Daoy (cell line): ENCODE data around the gene SYNJ2. TPM values are rescaled to one million over a fixed set of nuclear protein-coding genes. Genes with fewer than 3 reads are reported as not detected.

ENCODE experiments used
- DNase-seq: peaks from one replicate; pipeline ENCODE4 v3.0.0-alpha.2; 2015; ENCODE audit warnings: low read depth
- total RNA-seq: library from RNA; depleted of rRNA; stranded (reverse); fragments of >200 nt; shearing (Covaris generic); gene quantifications from 2 replicates; pipeline ENCODE4 v1.2.3, GENCODE V29; 2014

Gene SYNJ2
- total RNA-seq, 1 experiment from 2014 or later, result 177 TPM

DNA sequence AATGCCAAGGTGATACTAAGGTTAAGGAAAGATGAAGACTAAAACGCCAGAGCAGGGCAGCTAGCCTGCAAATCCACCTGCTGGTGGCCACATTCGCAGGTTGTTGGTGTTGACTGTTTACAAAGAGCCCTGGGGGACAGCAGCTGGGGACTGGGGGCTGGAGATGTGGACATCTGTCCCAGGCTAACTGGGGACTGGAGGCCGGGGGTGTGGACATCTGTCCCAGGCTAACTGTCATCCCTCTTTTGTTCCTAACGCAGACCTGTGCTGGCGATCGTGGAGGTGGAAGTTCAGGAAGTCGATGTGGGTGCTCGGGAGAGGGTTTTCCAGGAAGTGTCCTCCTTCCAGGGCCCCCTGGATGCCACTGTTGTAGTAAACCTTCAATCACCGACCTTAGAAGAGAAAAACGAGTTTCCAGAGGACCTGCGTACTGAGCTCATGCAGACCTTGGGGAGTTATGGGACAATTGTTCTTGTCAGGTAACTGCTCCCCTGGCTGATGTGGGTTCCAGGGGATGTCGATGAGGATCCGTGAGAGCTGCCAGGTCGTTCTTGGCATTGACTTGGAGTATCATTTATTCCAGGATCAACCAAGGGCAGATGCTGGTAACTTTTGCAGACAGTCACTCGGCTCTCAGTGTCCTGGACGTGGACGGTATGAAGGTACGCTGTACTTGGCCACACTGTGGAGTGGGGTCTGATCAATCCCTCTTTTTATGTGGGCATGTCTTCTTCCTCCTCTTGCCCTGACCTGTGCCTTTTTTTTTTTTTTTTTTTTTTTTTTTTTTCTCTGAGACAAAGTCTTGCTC is 99.4 kb downstream of the SYNJ2 start:
- no peak for DNase-seq

GRCh38 chr6:158081657-158081935 is 99.9 kb downstream of the SYNJ2 start:
- DNase-seq, result no peak

- DNase-seq, result no peak
Measured at GRCh38 chr6:158083455-158084325, 102.0 kb downstream of the SYNJ2 start.

DNA sequence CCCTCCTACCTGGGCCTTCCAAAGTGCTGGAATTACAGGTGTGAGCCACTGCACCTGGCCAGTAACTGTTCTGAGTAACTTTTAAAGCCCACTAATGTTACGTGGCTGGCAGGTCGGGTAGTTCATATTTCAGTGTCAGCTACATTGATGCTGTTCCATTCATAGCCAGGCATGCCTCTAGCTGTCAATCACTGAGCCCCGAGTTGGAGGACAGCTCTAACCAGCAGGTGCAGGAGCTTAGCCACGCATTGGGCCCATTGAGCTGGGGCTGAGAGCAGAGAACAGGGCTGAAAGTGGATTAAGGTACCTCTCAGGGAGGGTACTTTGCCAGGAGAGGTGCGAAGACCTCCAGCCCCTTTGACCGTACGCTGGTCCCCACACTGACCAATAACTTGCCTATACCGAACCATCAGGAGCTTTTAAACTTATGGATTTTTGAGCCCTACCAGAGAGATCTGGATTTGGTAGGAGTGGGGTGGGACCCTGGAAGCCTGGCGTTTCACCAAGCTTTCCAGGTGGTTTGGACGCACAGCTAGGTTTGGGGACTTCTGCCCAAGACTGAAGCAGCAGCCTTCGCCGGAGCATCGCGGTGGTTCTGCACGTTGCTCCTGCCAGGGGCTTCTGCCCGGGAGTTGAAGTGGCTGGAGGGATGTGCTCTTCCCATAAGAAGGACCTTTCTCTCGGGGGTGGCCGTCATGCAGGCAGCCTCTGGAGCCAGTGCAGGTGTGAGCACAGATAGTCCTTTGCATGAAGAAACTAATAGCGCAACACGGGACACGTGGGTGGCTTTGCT is 103.8 kb downstream of the SYNJ2 start:
- DNase-seq, result no peak

GRCh38 chr6:158086054-158086503 is 104.4 kb downstream of the SYNJ2 start:
- DNase-seq, result no peak

DNA sequence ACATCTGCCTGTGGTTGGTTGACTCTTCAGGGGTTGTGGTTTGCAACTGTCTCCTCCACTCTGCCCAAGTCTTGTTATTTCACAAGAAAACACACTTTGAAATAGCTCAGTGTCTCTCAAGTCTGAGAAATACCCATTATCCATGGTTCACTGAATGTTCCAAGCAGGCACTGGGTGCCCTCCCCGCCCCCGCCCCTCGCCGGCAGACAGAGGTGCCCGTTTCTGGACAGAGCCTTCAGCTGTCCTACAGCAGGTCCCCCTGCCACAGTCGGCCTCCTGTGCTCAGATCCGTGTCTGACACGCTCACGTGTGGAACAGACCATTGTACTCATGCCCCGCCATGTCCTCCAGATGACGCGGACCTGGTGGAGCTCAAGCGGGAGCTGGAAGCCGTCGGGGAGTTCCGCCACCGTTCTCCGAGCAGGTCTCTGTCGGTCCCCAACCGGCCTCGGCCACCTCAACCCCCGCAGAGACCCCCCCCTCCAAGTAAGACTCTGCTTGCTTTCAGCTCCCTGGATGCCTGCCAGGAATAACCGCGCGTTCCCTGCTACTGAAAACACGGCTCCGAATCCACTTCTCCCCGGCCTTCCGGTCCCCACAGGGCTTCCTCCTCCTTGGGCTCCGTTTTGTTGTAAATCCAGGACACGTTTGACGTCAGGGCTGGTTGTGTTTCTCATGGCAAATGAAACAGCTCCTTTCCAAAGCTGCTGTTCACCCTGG is 105.0 kb downstream of the SYNJ2 start:
- no peak for DNase-seq

DNA sequence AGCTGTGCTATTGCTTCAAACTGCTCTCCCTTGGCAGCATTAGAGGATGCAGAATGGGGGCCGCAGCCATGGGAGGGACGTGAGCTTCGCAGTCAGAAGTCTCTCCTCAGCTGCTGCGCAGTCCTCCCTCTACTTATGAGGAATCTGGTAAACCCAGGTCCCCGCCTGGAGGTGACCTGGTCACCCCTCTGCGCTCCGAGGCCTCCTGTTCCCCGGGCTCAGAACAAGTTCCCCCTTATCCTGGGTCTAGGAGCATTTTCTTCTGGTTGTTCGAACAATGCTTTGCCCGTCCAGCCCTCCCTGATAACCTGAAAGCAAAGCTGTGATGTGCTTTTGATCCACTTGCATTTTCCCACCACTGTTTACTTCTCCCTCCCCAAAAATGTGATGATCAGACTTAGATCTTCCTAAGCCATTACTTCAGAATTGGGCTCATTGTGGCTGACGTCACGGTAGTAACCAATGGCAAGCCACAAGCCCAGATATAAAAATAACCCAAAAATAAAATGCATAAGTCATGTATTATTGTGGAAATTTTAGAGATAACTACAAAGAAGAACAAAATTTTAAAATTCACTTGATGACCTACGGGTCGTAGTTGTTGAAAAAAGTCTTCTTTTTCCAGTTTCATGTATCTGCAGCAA is 105.7 kb downstream of the SYNJ2 start:
- DNase-seq, result no peak

GRCh38 chr6:158092806-158093205 is 111.1 kb downstream of the SYNJ2 start:
- no peak for DNase-seq

DNA sequence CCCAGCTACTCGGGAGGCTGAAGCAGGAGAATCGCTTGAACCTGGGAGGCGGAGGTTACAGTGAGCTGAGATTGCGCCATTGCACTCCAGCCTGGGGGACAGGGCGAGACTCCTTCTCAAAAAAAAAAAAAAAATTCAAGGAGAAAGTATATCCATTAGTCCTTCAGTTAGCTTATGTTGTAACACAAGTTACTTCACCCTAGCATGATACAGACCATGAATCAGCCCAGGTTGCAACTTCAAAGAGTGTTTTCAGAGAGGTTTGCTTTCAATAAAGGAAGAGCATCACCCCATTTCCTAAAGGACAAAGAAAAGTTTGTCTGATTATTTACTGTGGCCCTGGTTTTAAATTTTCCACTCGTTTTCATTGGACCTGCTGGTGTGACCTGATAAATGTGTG is 113.4 kb downstream of the SYNJ2 start:
- DNase-seq, result no peak

DNA sequence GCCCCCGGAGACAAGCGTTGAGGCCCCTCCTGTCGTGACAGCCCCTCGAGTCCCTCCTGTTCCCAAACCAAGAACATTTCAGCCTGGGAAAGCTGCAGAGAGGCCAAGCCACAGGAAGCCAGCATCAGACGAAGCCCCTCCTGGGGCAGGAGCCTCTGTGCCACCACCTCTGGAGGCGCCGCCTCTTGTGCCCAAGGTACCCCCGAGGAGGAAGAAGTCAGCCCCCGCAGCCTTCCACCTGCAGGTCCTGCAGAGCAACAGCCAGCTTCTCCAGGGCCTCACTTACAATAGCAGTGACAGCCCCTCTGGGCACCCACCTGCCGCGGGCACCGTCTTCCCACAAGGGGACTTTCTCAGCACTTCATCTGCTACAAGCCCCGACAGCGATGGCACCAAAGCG is 114.0 kb downstream of the SYNJ2 start:
- DNase-seq, result no peak

DNA sequence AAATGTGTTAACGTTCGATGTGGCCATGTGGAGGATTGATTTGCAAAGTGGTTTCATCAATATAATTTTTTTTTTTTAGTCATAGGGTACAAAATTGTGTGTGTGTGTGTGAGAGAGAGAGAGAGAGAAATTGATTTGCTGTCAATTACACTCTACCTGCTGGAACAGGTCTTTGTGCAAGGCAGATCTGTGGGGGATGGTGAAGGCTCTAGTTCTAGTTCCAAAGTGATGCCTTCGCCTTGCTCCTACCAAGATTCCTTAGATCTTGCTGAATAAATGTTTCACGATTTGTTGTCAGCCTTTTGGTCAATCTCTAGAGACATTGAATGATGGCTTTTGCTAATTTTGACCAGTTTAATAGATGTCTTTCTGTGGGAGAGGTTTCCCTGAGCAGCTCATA is 121.6 kb downstream of the SYNJ2 start:
- DNase-seq, result no peak

- DNase-seq, result no peak
Measured at GRCh38 chr6:158104696-158105095, 123.0 kb downstream of the SYNJ2 start.

GRCh38 chr6:158109748-158110147 is 128.1 kb downstream of the SYNJ2 start:
- DNase-seq, result no peak

GRCh38 chr6:158110986-158111385 is 129.3 kb downstream of the SYNJ2 start:
- no peak for DNase-seq

GRCh38 chr6:158111987-158112386 is 130.3 kb downstream of the SYNJ2 start:
- DNase-seq, result no peak

GRCh38 chr6:158113802-158114201 is 132.1 kb downstream of the SYNJ2 start:
- no peak for DNase-seq

GRCh38 chr6:158115102-158115501 is 133.4 kb downstream of the SYNJ2 start:
- no peak for DNase-seq

GRCh38 chr6:158115508-158115907 is 133.8 kb downstream of the SYNJ2 start:
- DNase-seq, result no peak

- no peak for DNase-seq
Measured at GRCh38 chr6:158118886-158119285, 137.2 kb downstream of the SYNJ2 start.

- no peak for DNase-seq
Measured at GRCh38 chr6:158121335-158121734, 139.7 kb downstream of the SYNJ2 start.

DNA sequence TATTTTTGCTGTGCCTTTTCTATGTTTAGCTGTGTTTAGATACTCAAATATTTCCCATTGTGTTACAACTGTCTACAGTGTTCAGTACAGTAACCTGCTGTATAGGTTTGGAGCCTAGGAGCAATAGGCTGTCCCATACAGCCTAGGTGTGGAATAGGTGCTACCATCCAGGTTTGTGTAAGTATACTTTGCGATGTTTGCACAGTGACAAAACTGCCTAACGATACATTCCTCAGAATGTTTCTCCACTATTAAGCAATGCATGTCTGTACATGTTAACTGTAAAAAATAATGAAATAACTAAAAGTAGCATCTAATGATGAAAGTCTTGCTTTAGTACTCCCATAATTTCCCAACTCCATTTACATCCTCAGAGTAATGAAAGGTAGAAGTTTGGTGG is 140.4 kb downstream of the SYNJ2 start:
- DNase-seq, result no peak
